ENCODE results near the gene LMO4. TPM values are rescaled to one million over a fixed set of nuclear protein-coding genes. Genes with fewer than 3 reads are reported as not detected.
A peak's percentile ranks its signal among the peaks of the same experiment; 100 is the strongest.

Gene LMO4
- total RNA-seq, 2 donors from 2014 or later: 23.6 to 24.1 TPM

- no peak overlapping the region for H3K4me3 ChIP-seq
- TF ChIP-seq, protein P1, sequence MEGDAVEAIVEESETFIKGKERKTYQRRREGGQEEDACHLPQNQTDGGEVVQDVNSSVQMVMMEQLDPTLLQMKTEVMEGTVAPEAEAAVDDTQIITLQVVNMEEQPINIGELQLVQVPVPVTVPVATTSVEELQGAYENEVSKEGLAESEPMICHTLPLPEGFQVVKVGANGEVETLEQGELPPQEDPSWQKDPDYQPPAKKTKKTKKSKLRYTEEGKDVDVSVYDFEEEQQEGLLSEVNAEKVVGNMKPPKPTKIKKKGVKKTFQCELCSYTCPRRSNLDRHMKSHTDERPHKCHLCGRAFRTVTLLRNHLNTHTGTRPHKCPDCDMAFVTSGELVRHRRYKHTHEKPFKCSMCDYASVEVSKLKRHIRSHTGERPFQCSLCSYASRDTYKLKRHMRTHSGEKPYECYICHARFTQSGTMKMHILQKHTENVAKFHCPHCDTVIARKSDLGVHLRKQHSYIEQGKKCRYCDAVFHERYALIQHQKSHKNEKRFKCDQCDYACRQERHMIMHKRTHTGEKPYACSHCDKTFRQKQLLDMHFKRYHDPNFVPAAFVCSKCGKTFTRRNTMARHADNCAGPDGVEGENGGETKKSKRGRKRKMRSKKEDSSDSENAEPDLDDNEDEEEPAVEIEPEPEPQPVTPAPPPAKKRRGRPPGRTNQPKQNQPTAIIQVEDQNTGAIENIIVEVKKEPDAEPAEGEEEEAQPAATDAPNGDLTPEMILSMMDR (IDR thresholded peaks at IDR 0.05): no peak
- H3K9me3 ChIP-seq: no peaks in the 10 kb centered on the region
- H3K27ac ChIP-seq: no peak overlapping the region
- no peak overlapping the region for H3K9ac ChIP-seq (ENCODE audit: low read depth in 2 of 2, low read length in 2 of 2)
- no peaks in the 10 kb centered on the region for H3K27me3 ChIP-seq
- no peak for DNase-seq
- no peaks in the 10 kb centered on the region for H3K36me3 ChIP-seq
- H3K4me1 ChIP-seq: no peaks in the 10 kb centered on the region
- intact Hi-C loops (cut with DNase I): no loop called here
Observed at GRCh38 chr1:87379306-87379705, 50.6 kb downstream of the LMO4 start.

GRCh38 chr1:87386217-87386790 is 57.6 kb downstream of the LMO4 start:
- peak overlapping the region; percentile 1 for H3K27ac ChIP-seq
- no peak for DNase-seq

GRCh38 chr1:87388411-87388810 is 59.7 kb downstream of the LMO4 start:
- H3K27ac ChIP-seq: no peak overlapping the region
- no peak for DNase-seq
- no peak overlapping the region for H3K4me3 ChIP-seq
- no peaks in the 10 kb centered on the region for H3K9me3 ChIP-seq
- peaks cover 3% of the 10 kb centered on the region for H3K4me1 ChIP-seq
- H3K27me3 ChIP-seq: no peaks in the 10 kb centered on the region
- intact Hi-C loops (cut with DNase I): no loop called here
- no peak overlapping the region for H3K9ac ChIP-seq (ENCODE audit: low read depth in 2 of 2, low read length in 2 of 2)
- TF ChIP-seq, protein P1 (IDR thresholded peaks at IDR 0.05): no peak
- H3K36me3 ChIP-seq: no peaks in the 10 kb centered on the region

More at GRCh38 chr1:87386217-87386790, 57.6 kb downstream of the LMO4 start:
- intact Hi-C loops (cut with DNase I): no loop called here
- TF ChIP-seq, protein P1 (IDR thresholded peaks at IDR 0.05): no peak
- Histone ChIP-seq H3K9ac (ENCODE audit: low read depth in 2 of 2, low read length in 2 of 2) (no peak overlapping the region), H3K4me1 (no peaks in the 10 kb centered on the region), H3K9me3 (no peaks in the 10 kb centered on the region), H3K27me3 (no peaks in the 10 kb centered on the region), H3K36me3 (no peaks in the 10 kb centered on the region), H3K4me3 (no peak overlapping the region)

DNA sequence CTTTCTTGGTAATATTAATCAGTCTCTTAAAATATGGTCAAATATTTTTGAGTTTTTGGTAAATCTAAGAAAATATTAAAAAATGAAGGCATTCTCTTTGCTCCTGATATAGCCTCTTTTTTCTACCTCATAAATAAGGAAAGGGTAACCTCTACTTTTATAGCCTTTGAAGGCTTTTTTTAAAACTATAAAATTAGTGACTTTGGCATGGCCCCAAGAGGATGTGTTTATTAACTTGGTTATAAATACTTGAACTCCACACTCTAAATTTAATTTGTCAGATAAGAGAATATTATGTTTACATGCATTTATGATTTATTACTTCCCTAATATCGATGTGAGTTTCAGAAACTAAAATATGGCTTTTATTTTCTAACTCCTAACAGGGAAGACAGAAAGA is 60.3 kb downstream of the LMO4 start:
- H3K4me1 ChIP-seq: peaks cover 3% of the 10 kb centered on the region
- DNase-seq: no peak
- H3K9me3 ChIP-seq: no peaks in the 10 kb centered on the region
- H3K27ac ChIP-seq: no peak overlapping the region
- no peaks in the 10 kb centered on the region for H3K36me3 ChIP-seq
- TF ChIP-seq, protein P1 (IDR thresholded peaks at IDR 0.05): no peak
- H3K9ac ChIP-seq (ENCODE audit: low read depth in 2 of 2, low read length in 2 of 2): no peak overlapping the region
- H3K27me3 ChIP-seq: no peaks in the 10 kb centered on the region
- H3K4me3 ChIP-seq: no peak overlapping the region
- intact Hi-C loops (cut with DNase I): no loop called here

DNA sequence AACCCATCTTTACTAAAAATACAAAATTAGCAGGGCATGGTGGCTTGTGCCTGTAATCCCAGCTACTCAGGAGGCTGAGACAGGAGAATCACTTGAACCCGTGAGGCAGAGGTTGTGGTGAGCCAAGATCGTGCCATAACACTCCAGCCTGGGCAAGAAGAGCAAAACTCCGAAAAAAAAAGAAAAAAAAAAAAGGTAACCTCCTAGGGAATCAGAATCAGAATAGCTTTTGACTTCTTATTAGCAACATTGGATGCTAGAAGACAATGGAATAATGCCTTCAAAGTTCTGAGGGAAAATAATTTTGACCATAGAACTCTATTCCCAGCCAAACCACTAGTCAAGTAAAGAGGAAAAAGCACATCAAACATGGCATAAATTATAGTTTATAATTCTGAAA is 60.9 kb downstream of the LMO4 start:
- no peak overlapping the region for H3K4me3 ChIP-seq
- TF ChIP-seq, protein P1 (IDR thresholded peaks at IDR 0.05): no peak
- no peak for DNase-seq
- H3K36me3 ChIP-seq: no peaks in the 10 kb centered on the region
- H3K9me3 ChIP-seq: no peaks in the 10 kb centered on the region
- H3K9ac ChIP-seq (ENCODE audit: low read depth in 2 of 2, low read length in 2 of 2): no peak overlapping the region
- intact Hi-C loops (cut with DNase I): no loop called here
- no peaks in the 10 kb centered on the region for H3K27me3 ChIP-seq
- H3K27ac ChIP-seq: no peak overlapping the region
- peaks cover 3% of the 10 kb centered on the region for H3K4me1 ChIP-seq

Measured in colonic mucosa (tissue), 4 donors.